KG1 (cell line): Measurements from ENCODE around the gene ADAM29.
"Not testable (repeated sequence)": the region's sequence is repeated elsewhere in the genome, so short reads cannot be mapped to it uniquely, and the experiment has no call there.

Experiments used
- DNase-seq: peaks from one replicate; lab custom pipeline; 2025; lab: John Stamatoyannopoulos, UW

ADAM29 gene

GRCh38 chr4:174918058-174918457 lies at the start of gene ADAM29:
Gene ADAM29, plus strand, starts transcription at chr4:174918358. Its CDS starts 57,168 bp downstream, at chr4:174975526.
- DNase-seq: no peak

- no peak for DNase-seq
Observed at GRCh38 chr4:174869339-174869738, 48.8 kb upstream of the ADAM29 start.

- DNase-seq: no peak
Observed at GRCh38 chr4:174870311-174870710, 47.8 kb upstream of the ADAM29 start.

GRCh38 chr4:174871407-174871806 lies 46.8 kb upstream of the ADAM29 start:
- DNase-seq: no peak

GRCh38 chr4:174873146-174873545 lies 45.0 kb upstream of the ADAM29 start:
- DNase-seq: not testable (repeated sequence)

GRCh38 chr4:174873931-174874330 lies 44.2 kb upstream of the ADAM29 start:
- DNase-seq: no peak

- no peak for DNase-seq
Observed at GRCh38 chr4:174874898-174875297, 43.3 kb upstream of the ADAM29 start.

GRCh38 chr4:174880001-174880400 lies 38.2 kb upstream of the ADAM29 start:
- DNase-seq: no peak

GRCh38 chr4:174882317-174882992 lies 35.7 kb upstream of the ADAM29 start:
- DNase-seq: no peak

GRCh38 chr4:174907508-174907907 lies 10.7 kb upstream of the ADAM29 start:
- no peak for DNase-seq

- DNase-seq: no peak
Observed at GRCh38 chr4:174910271-174910670, 7.9 kb upstream of the ADAM29 start.

GRCh38 chr4:174912919-174913543 lies 5.1 kb upstream of the ADAM29 start:
- DNase-seq: no peak

GRCh38 chr4:174919886-174920423 lies 1.8 kb downstream of the ADAM29 start:
- DNase-seq: no peak

- DNase-seq: no peak
Observed at GRCh38 chr4:174926958-174927357, 8.8 kb downstream of the ADAM29 start.

GRCh38 chr4:174928174-174928573 lies 10.0 kb downstream of the ADAM29 start:
- DNase-seq: no peak

GRCh38 chr4:174928575-174929253 lies 10.6 kb downstream of the ADAM29 start:
- no peak for DNase-seq

- DNase-seq: no peak
Observed at GRCh38 chr4:174929346-174929745, 11.2 kb downstream of the ADAM29 start.

- DNase-seq: no peak
Observed at GRCh38 chr4:174930895-174931294, 12.7 kb downstream of the ADAM29 start.

- DNase-seq: no peak
Observed at GRCh38 chr4:174933083-174933482, 14.9 kb downstream of the ADAM29 start.

GRCh38 chr4:174934360-174934759 lies 16.2 kb downstream of the ADAM29 start:
- no peak for DNase-seq

GRCh38 chr4:174935607-174936006 lies 17.4 kb downstream of the ADAM29 start:
- no peak for DNase-seq

GRCh38 chr4:174940002-174940401 lies 21.8 kb downstream of the ADAM29 start:
- DNase-seq: no peak

- no peak for DNase-seq
Observed at GRCh38 chr4:174946246-174946645, 28.1 kb downstream of the ADAM29 start.
